WI38 (cell line): ENCODE data around the gene PRELID3B.

Source experiments
- H3K4me3 ChIP-seq: 2 replicates; pipeline ENCODE4 v1.5.1; 2011; ENCODE audit warnings: low read depth, mild to moderate bottlenecking, control low read depth, low read length
- TF ChIP-seq, protein P1 (sequence below): IDR thresholded peaks from 2 replicates; pipeline ENCODE4 v1.5.1; 2012; ENCODE audit warnings: low read depth, mild to moderate bottlenecking, control low read depth, low read length

The PRELID3B gene

DNA sequence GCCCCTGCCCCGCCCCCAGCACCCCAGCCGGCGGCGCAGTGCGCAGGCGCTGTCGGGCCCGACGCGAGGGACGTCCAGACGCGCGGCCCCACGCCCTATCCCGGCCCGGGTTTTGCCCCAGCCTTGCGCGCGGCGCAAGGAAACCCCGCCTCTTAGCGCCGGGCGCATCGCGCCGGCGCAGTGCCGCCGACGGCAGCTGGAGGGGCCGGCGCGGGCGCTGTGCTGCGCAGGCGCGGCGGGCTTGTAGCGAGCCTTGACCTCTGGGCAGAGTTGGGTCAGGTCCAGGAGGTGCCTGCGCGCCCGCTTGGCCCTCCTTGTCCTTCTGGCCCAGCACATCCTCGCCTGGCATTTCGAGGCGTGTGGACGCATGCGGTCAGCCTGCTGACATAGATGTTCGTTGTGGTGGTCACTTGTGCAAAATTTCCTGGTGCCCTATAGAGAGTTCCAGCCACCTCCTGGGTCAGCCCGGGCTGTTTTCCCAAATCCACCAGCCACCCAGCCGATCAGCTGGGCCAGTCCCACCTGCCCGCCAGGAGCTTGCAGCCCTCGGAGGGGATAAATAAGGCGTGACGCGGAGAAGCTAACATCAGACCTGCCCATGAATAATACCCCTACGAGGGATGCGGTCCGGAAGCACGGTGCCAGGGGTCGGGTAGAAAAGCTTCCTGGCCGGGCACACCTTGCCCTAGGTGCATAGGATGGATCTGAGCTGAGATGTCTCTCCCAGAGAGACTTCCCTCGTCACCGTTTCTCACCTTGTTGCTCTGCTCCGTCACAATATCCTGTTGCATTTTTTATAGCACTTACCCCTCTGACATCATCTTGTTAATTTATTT is 428 bp upstream of the PRELID3B start:
- TF ChIP-seq, protein P1, sequence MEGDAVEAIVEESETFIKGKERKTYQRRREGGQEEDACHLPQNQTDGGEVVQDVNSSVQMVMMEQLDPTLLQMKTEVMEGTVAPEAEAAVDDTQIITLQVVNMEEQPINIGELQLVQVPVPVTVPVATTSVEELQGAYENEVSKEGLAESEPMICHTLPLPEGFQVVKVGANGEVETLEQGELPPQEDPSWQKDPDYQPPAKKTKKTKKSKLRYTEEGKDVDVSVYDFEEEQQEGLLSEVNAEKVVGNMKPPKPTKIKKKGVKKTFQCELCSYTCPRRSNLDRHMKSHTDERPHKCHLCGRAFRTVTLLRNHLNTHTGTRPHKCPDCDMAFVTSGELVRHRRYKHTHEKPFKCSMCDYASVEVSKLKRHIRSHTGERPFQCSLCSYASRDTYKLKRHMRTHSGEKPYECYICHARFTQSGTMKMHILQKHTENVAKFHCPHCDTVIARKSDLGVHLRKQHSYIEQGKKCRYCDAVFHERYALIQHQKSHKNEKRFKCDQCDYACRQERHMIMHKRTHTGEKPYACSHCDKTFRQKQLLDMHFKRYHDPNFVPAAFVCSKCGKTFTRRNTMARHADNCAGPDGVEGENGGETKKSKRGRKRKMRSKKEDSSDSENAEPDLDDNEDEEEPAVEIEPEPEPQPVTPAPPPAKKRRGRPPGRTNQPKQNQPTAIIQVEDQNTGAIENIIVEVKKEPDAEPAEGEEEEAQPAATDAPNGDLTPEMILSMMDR: no peak

DNA sequence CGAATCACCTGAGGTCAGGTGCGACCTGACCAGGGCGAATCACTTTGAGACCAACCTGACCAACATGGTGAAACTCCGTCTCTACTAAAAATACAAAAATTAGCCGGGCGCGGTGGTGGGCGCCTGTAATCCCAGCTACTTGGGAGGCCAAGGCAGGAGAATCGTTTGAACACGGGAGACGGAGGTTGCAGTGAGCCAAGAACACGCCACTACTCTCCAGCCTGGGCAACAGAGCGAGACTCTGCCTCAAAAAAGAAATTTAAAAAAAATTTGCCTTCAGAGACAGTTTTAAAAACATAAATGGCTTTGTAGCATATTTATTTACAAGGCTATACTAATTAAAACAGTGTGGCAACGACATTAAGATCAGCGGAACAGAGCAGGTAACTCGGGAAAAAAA is 1.1 kb downstream of the PRELID3B start:
- peak overlapping the region; percentile 87 for H3K4me3 ChIP-seq

More for the DNA sequence above, 428 bp upstream of the PRELID3B start:
- peak overlapping the region; percentile 87 for H3K4me3 ChIP-seq

DNA sequence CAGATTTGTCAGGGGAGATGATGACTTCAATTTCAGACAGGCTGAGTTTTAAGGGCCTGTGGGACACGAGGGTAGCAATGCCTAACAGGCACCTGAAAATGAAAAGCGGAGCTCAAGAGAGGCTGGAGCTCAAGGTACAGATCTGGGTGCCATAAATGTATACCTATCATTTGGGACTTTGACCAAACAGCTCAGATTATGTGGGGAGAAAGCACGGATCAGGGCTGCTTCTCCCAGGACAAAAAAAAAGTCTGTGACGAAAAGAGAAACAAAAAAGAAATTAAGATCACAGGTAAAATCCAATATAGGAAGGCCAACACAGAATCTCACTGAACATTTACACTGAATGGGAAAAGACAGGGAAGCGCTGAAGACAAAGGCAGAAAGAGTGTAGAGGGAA is 1.9 kb downstream of the PRELID3B start:
- TF ChIP-seq, protein P1: no peak
- no peak overlapping the region for H3K4me3 ChIP-seq

DNA sequence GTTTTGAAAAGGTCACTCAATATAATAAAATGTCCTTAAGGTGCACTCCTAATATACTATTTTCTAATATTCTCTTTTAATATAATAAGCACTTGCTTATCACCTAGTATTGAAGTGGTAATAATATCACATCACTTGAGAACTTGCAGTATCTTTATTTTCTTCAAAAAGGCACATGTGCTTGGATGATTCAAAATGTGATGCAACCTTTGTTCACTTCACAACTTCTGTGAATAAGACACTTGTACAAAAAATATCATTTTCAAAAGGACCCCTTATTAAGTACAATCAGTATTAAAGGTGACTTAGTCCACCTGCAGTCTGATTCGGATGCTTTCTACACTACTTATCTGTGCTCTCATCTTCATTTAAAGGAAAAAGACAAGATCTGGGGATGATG is 3.4 kb downstream of the PRELID3B start:
- TF ChIP-seq, protein P1: no peak

DNA sequence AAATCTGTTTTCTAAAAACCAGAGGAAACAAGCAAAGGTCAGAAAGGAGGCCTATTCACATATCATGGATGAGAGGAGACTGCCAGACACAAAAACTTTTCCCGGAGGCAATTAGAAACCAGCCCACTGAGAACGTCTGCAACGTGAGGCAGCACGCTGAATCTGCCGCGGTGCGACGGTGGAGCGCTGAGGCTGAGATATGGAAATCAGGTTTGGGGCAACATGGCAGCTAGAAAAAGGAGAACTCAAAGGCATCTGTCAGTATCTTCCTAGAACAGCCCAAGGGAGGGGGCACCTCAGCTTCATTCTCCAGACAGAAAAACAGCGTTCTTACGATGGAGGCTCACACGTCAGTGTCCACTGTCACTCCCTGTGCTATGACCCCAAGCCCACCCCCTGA is 5.2 kb downstream of the PRELID3B start:
- TF ChIP-seq, protein P1: no peak
- H3K4me3 ChIP-seq: no peak overlapping the region

More for the DNA sequence above, 3.4 kb downstream of the PRELID3B start:
- H3K4me3 ChIP-seq: no peak overlapping the region

DNA sequence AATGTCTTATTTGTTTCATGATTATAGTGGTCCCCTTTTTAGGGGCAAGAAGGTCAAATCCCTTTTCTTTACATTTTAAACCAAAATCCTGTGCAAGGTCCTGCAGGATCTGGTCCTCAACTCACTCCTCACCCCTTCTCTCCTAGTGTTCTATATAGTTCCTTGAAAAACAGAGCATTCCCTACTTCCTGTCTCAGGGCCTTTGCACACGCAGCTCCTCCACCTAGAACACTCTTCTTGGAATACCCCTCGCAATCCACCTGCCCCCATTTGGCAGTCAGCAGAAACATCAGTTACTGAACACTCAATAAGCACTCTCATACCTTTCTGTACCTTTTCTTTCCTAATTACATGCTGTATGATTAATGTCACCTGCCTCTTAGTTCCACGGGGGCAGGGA is 7.2 kb downstream of the PRELID3B start:
- TF ChIP-seq, protein P1: no peak
- no peak overlapping the region for H3K4me3 ChIP-seq

DNA sequence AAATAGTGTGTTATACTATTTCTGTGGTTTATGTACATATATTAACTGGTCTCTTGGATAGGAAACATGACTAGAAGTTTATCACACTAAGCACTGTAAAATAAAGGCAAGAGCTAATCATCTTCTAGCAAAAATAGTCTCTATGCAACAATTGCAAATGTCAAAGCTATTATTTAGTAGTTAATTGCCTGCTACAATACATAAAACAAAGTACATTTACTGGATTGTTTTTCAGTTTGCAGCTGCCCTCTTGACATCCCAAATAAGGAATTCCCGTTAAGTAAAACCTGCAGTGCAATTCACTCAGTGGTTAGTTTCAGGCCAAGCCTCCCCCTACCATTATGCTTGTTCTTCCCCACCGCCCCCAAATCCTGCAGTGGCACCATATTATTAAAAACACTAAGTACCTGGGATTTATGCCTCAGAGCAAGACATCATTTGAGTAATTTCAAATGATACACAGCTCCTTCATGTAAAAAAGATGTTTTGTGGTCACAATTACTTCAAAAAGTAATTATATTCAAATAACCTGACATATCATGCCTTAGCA is 8.9 kb downstream of the PRELID3B start:
- TF ChIP-seq, protein P1: no peak
- H3K4me3 ChIP-seq: no peak overlapping the region
